Endodermal cell (in vitro differentiated cells): Measurements from ENCODE around the gene GALNT18. TPM values are rescaled to one million over a fixed set of nuclear protein-coding genes. Genes with fewer than 3 reads are reported as not detected.
"Not testable (repeated sequence)": the region's sequence is repeated elsewhere in the genome, so short reads cannot be mapped to it uniquely, and the experiment has no call there.

Source experiments
- DNase-seq: peaks from one replicate; pipeline ENCODE4 v3.0.0-alpha.2; 2017
- H3K27ac ChIP-seq: 2 replicates; pipeline ENCODE4 v1.5.1; 2013; ENCODE audit warnings: mild to moderate bottlenecking, low read depth, low read length, moderate library complexity
- H3K27me3 ChIP-seq: 2 replicates; pipeline ENCODE4 v1.6.1; 2013; ENCODE audit warnings: mild to moderate bottlenecking, low read length, moderate library complexity; ENCODE audit not compliant: insufficient read depth, control insufficient read depth, poor library complexity, severe bottlenecking
- H3K36me3 ChIP-seq: 2 replicates; pipeline ENCODE4 v1.7.0; 2013; ENCODE audit warnings: mild to moderate bottlenecking, low read length, moderate library complexity; ENCODE audit not compliant: control insufficient read depth, insufficient read depth
- H3K4me1 ChIP-seq: one replicate; pipeline ENCODE4 v1.7.0; 2013; ENCODE audit warnings: low read length; ENCODE audit not compliant: control insufficient read depth, insufficient read depth
- H3K4me3 ChIP-seq: 2 replicates; pipeline ENCODE4 v1.5.1; 2013; ENCODE audit warnings: mild to moderate bottlenecking, low read length, moderate library complexity
- H3K9ac ChIP-seq: 2 replicates; pipeline ENCODE4 v1.6.1; 2013; ENCODE audit warnings: mild to moderate bottlenecking, low read length, moderate library complexity; ENCODE audit not compliant: poor library complexity, severe bottlenecking; ENCODE audit errors: extremely low read depth
- H3K9me3 ChIP-seq: 2 replicates; pipeline ENCODE4 v1.6.1; 2013; ENCODE audit warnings: mild to moderate bottlenecking, low read length, moderate library complexity; ENCODE audit not compliant: control insufficient read depth
- H3K27ac Mint-ChIP-seq: 2 replicates; pipeline ENCODE4 v1.8.0; 2020; ENCODE audit warnings: mixed read lengths
- H3K27me3 Mint-ChIP-seq: 2 replicates; pipeline ENCODE4 v1.8.0; 2021; ENCODE audit warnings: mild to moderate bottlenecking, mixed read lengths; ENCODE audit not compliant: insufficient read depth
- H3K36me3 Mint-ChIP-seq: 2 replicates; pipeline ENCODE4 v1.8.0; 2020; ENCODE audit warnings: low read depth, mixed read lengths
- H3K4me1 Mint-ChIP-seq: 2 replicates; pipeline ENCODE4 v1.8.0; 2020; ENCODE audit warnings: mixed read lengths
- H3K4me3 Mint-ChIP-seq: 2 replicates; pipeline ENCODE4 v1.8.0; 2020; ENCODE audit warnings: mild to moderate bottlenecking, moderate library complexity, mixed read lengths
- H3K9me3 Mint-ChIP-seq: 2 replicates; pipeline ENCODE4 v1.8.0; 2020; ENCODE audit warnings: mild to moderate bottlenecking, mixed read lengths
- WGBS, 2 experiments: methylation state at CpG; one replicate each; pipeline versions ENCODE4 v1.1.5 to v1.1.7; 2013; ENCODE audit warnings: missing lambda C conversion rate in 2 of 2, mixed read lengths in 1 of 2; ENCODE audit not compliant: insufficient coverage in 1 of 2, insufficient read length in 1 of 2; 5-methylcytosine and 5-hydroxymethylcytosine counted together
- total RNA-seq, 2 donors: library from RNA; stranded (reverse); fragmentation: NEBNext Ultra II Directional in 1 of 2; extraction: Animal tissue kit (Norgen Biotek cat#: 25700) in 1 of 2; gene quantifications; 2 replicates in 1 of 2; 3 replicates in 1 of 2; pipeline ENCODE4 v1.2.1, GENCODE V29; 2021
- TF ChIP-seq, protein P1 (sequence below): fragments of 200-600 bp; sonication (generic); conservative IDR thresholded peaks from 2 replicates; pipeline ENCODE4 v1.5.0; 2021; ENCODE audit warnings: antibody characterized with exemption, mild to moderate bottlenecking

GALNT18 gene
- total RNA-seq, 2 donors from 2014 or later = 5.1 to 9.9 TPM

DNA sequence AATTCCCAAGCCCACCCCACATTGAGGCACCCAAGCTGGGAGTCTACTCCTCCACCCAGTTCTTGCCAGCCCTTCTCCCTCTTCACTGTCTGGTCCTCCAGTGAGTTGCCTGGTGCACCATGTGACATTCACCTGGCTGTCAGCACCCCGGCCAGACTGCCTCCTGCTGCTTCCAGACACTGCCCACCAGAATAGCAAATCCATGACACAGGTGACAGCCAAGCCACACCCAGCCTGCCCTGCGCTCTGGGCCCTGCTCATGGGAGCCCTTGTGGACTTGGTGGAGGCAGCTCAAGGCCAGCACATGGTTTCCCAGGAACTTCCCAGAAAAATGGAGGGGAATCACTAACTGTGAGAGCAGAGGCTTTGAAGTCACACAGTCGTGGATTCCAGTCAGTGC is 172.5 kb downstream of the GALNT18 start:
- no peaks in the 10 kb centered on the region for H3K9me3 Mint-ChIP-seq
- no peak overlapping the region for H3K27ac Mint-ChIP-seq
- H3K4me1 Mint-ChIP-seq = peaks cover 4% of the 10 kb centered on the region
- H3K27me3 Mint-ChIP-seq = no peaks in the 10 kb centered on the region
- H3K4me3 Mint-ChIP-seq = no peak overlapping the region
- H3K4me1 ChIP-seq = peaks cover 3% of the 10 kb centered on the region
- no peak for DNase-seq
- no peaks in the 10 kb centered on the region for H3K36me3 ChIP-seq
- no peak overlapping the region for H3K9ac ChIP-seq
- H3K27me3 ChIP-seq = no peaks in the 10 kb centered on the region
- no peak overlapping the region for H3K27ac ChIP-seq
- TF ChIP-seq, protein P1, sequence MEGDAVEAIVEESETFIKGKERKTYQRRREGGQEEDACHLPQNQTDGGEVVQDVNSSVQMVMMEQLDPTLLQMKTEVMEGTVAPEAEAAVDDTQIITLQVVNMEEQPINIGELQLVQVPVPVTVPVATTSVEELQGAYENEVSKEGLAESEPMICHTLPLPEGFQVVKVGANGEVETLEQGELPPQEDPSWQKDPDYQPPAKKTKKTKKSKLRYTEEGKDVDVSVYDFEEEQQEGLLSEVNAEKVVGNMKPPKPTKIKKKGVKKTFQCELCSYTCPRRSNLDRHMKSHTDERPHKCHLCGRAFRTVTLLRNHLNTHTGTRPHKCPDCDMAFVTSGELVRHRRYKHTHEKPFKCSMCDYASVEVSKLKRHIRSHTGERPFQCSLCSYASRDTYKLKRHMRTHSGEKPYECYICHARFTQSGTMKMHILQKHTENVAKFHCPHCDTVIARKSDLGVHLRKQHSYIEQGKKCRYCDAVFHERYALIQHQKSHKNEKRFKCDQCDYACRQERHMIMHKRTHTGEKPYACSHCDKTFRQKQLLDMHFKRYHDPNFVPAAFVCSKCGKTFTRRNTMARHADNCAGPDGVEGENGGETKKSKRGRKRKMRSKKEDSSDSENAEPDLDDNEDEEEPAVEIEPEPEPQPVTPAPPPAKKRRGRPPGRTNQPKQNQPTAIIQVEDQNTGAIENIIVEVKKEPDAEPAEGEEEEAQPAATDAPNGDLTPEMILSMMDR = no peak
- WGBS, 2 experiments = 80 to 89% methylated on average over 1 to 3 of the region's 3 CpGs
- no peaks in the 10 kb centered on the region for H3K36me3 Mint-ChIP-seq
- no peak overlapping the region for H3K4me3 ChIP-seq
- H3K9me3 ChIP-seq = no peaks in the 10 kb centered on the region

DNA sequence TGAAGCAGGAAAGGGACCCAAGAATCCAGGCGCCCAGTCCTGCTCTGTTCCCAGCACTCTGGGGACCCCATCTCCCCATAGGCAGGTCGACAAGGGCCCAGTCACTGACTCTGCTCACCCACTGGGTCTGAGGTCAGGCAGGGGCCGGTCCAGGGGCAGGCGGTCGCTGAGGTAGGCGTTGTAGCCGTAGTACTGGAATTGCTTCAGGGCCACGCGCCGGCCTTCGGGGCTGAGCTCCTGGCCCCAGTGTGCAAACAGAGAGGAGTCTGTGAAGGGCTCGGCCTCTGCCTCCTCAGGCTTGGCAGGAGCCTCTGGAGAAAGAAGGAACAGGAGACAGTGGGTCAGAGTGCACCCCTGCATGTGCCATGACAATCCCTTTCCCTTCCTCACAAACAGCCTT is 173.2 kb downstream of the GALNT18 start:
- H3K4me3 Mint-ChIP-seq = no peak overlapping the region
- no peaks in the 10 kb centered on the region for H3K27me3 ChIP-seq
- peaks cover 4% of the 10 kb centered on the region for H3K4me1 Mint-ChIP-seq
- no peaks in the 10 kb centered on the region for H3K27me3 Mint-ChIP-seq
- H3K4me3 ChIP-seq = no peak overlapping the region
- WGBS, 2 experiments = 88 to 89% methylated on average over 3 to 12 of the region's 12 CpGs
- no peak overlapping the region for H3K27ac Mint-ChIP-seq
- H3K4me1 ChIP-seq = no peaks in the 10 kb centered on the region
- H3K36me3 ChIP-seq = no peaks in the 10 kb centered on the region
- no peak for DNase-seq
- H3K9me3 ChIP-seq = no peaks in the 10 kb centered on the region
- H3K36me3 Mint-ChIP-seq = no peaks in the 10 kb centered on the region
- no peak overlapping the region for H3K9ac ChIP-seq
- H3K27ac ChIP-seq = no peak overlapping the region
- TF ChIP-seq, protein P1 = no peak
- H3K9me3 Mint-ChIP-seq = no peaks in the 10 kb centered on the region

DNA sequence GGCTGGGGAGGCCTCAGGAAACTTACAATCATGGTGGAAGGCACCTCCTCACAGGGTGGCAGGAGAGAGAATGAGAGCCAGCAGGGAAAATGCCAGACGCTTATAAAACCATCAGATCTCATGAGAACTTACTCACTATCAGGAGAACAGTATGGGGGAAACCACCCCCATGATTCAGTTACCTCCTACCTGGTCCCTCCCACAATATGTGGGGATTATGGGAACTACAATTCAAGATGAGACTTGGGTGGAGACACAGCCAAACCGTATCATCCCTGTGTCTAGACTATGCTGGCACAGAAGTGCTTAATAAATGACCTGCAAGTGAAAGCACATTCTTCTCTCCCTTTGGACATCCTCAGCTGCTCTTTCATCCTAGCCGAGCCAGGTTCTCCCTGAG is 174.2 kb downstream of the GALNT18 start:
- DNase-seq, H3K9me3 Mint-ChIP-seq, H3K9ac ChIP-seq, H3K4me3 ChIP-seq, H3K27me3 ChIP-seq, H3K4me1 ChIP-seq, H3K27me3 Mint-ChIP-seq, H3K27ac Mint-ChIP-seq, H3K36me3 ChIP-seq, H3K4me1 Mint-ChIP-seq, H3K4me3 Mint-ChIP-seq, H3K27ac ChIP-seq, H3K36me3 Mint-ChIP-seq, H3K9me3 ChIP-seq: not testable (repeated sequence)
- 88% methylated on average over 3 of the region's 3 CpGs; no CpG with 5 or more reads in 1 of the 2 experiments for WGBS, 2 experiments

DNA sequence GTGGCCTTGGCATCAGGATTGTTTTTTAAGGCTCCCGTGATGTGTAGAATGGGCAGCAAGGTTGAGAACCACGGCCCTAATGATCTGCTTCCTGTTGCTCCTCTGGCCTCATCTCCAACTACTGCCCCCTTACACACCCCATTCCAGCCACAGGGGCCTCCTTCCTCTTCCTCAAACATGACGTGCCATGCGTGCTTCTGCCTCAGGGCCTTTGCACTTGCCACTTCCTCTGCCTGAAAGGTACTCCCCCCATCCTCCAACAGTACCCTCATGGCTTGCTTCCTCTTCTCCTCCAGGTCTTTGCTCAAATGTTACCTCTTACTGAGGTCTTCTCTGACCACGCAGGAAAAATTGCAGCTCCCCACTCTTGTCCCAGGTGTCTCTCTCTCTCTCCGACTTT is 174.8 kb downstream of the GALNT18 start:
- H3K9ac ChIP-seq = no peak overlapping the region
- H3K4me1 ChIP-seq = no peaks in the 10 kb centered on the region
- no peak overlapping the region for H3K4me3 ChIP-seq
- no peaks in the 10 kb centered on the region for H3K27me3 ChIP-seq
- H3K36me3 ChIP-seq = no peaks in the 10 kb centered on the region
- H3K27ac ChIP-seq = no peak overlapping the region
- WGBS, 2 experiments = 94 to 97% methylated on average over 6 of the region's 6 CpGs
- Mint-ChIP-seq H3K36me3 (no peaks in the 10 kb centered on the region), H3K27me3 (no peaks in the 10 kb centered on the region), H3K9me3 (no peaks in the 10 kb centered on the region), H3K4me1 (peaks cover 2% of the 10 kb centered on the region), H3K27ac (no peak overlapping the region), H3K4me3 (no peak overlapping the region)
- H3K9me3 ChIP-seq = no peaks in the 10 kb centered on the region
- no peak for DNase-seq
- TF ChIP-seq, protein P1 = no peak
